GM18507 (cell line): ENCODE data around the gene PACRG.

Source experiments
- DNase-seq: peaks from one replicate; pipeline ENCODE4 v3.0.0; 2011; ENCODE audit warnings: low read depth; ENCODE audit not compliant: insufficient read length; ENCODE audit errors: extremely low spot score
- FAIRE-seq: peaks from 2 replicates; lab custom pipeline; 2011; peaks lifted over from hg19 to GRCh38; lab: Jason Lieb, UNC

The PACRG gene

DNA sequence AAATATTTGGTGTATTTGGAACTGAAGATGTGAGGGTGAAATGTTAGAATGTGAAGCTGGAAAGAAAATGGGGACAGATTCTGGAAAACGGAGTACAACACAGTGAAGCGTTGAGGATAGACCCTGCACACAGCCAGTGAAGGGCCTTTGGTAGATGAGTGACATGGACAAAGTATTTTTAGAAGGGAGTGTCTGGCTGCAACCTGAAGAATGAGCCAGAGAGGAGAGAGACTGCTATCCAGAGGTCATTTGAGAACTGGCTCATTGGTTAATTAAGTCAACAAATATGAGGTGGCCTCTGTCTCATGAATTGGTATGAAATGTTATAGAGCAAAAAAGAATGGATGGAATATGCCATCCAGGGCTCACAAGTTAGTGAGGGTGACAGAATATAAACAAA, 310.5 kb downstream of the PACRG start:
- FAIRE-seq (no peak), DNase-seq (no peak)

DNA sequence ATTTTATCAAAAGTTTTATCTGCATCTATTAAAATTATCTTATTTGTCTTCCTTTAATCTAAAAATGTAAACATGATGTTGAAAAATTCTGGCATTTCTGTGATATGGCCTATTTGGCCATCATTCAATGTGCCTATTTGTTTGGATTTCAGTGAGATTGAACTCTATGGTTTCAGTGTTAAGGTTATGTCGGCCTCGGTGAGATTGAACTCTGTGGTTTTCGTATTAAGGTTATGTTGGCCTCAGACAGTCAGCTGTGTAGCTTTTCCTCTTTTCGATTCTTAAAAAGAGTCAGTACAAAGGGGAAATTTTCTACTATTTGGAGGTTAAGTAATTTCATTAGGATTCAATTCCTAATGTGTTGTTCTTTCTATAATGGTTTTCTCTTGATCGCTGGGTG, 320.6 kb downstream of the PACRG start:
- no peak for FAIRE-seq
- no peak for DNase-seq

DNA sequence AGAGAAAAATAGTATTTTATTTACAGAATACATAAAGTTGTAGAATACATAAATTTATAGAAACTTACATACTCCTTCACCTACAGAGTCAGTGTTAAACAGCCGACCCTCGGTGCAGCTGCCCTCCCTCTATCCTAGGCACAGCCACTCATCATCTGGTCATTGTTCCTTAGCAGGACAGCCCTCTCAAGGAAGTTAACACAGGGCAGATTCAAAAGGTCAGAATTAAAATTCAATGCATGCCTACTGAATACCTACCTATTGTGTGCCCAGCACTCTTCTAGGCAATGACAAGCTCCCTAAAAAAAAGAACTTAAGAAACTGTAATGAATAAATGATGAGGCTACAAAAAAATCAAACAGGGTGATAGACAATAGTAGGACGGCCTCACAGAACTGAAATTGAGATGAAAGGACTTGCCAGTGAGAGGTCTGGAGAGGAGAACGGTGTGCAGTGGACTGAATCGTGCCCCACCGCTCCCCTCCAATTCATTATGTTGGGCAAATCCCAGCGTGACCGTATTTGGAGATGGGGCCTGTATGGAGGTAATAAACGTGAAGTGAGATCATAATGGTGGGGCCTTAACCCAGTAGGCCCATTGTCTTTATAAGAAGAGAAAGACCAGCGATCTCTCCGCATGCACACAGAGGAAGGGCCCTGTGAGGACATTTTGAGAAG, 326.0 kb downstream of the PACRG start:
- FAIRE-seq (no peak), DNase-seq (no peak)

DNA sequence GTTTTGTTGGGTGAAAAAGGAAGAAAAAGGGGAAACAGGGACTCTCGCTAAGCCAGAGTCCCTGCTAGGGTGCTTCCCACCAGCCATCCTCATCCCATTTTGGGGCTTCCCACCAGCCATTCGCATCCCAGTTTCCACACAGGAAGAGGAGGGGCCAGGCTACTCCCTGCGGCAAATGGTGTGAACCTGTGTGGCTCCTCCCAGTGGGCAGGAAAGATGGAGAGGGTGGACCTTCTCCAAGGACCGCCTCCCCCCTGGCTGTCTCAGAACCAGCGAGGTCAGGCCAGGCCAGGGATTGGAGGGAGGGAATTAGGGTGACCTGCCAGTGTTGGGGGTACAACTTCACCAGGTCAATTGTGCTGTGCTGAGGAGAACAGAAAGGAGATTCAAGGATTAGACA, 326.9 kb downstream of the PACRG start:
- FAIRE-seq (no peak), DNase-seq (no peak)

DNA sequence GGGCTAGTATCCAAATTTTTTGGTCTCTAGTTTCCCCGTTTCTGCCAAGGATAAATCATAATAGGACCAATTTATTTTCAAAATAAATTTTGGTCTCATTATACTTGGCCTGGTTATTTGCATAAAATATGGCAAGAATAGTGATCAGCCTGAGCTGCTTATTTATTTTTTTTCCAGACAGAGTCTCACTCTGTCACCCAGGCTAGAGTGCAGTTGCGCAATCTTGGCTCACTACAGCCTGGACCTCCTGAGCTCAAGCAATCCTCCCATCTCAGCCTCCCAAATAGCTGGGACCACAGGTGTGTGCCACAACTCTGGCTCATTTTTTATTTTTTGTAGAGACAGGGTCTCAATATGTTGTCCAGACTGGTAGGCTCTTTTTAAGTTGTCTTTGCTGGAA, 329.5 kb downstream of the PACRG start:
- DNase-seq, result no peak
- no peak for FAIRE-seq

DNA sequence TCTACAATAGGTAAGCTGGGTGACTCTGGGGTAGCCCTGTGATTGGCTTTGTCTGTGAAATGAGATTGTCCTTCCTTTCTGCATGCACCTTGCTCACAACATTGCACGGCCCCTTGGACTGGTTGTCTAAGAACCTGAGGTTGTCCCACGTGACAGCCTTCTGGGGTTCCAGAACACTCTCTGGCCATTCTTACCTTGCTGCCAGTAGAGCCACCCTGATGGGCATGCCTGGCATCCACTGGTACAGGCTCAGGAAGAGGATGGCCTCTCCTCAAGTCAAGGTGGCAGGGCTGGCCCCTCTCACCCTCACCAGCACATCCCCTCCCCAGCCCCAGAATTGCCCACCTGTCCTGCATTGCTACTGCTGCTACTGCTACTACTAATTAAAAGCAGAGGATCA, 335.0 kb downstream of the PACRG start:
- DNase-seq (no peak), FAIRE-seq (no peak)

DNA sequence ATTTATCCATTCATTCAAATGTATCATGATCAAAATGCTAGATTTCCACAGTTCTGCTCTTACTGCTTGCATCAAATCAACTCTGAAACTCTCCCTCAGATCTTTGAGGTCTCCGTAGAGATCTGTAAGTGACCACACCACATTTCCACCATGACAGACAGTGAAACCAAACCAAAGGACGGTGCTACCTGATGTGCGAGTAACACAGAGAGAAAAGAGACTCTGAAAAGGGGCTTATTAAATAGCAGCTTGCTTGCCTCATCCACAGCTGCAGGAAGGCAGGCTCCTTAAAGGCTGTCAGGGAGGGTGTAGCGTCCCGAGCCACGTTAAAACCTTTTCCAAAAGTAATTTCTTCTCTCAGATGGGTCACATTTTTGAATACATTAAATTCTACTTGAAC, 335.8 kb downstream of the PACRG start:
- DNase-seq, result no peak
- no peak for FAIRE-seq

DNA sequence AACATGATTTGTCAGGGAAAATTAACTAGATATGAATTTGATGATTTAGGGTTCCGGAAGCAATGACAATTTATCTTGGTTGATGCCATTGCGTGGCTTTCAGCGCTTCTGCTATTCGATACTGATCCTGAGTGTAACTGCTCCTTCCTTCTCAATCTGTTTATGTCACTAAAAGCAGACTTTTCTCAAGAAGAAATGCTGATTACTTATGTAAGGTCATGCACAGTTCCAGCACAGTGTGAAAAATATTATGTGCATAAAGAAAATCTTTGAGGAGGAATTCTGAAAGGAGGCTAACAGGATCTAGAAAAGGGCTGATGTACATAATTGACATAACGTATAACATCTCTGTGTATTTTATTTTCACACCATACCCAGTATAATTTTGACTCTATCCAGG, 336.6 kb downstream of the PACRG start:
- no peak for DNase-seq
- FAIRE-seq, result no peak

DNA sequence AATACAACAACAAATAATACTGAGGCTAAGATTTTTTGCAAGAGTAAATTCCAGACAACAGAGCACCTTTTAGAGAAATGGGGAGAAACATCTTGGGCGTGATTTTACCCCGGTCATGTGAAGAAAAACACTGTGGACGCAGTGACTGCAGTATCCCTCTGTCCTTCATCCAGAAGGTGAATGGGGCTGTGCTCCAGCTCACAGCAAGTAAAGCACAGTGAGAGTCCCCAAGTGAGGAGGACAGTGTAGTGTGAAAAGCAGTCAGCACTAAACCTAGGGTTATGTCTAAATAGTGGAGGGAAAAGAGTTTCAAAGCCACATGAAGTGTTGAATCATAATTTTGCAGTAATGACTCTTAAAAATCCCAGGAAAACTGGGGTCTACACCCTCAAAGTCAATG, 338.4 kb downstream of the PACRG start:
- FAIRE-seq (no peak), DNase-seq (no peak)

DNA sequence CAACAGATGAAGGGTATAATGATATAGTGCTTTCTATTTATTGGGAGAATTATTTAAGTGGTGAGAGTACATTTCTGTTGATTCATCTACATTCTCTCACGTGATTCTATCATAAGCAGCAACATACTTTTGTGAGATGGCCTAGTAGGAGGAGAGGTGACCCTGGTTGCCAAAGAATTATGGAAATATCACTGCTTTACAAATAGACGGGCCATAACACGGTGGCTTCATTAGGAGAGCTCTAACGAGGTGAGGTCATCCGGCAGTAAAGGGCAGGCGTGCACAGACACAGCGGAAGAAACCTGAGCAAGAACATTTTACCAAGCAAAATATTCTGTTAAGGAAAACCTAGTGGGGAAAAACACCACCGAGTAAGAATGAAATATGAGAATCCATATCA, 349.4 kb downstream of the PACRG start:
- DNase-seq (no peak), FAIRE-seq (no peak)

DNA sequence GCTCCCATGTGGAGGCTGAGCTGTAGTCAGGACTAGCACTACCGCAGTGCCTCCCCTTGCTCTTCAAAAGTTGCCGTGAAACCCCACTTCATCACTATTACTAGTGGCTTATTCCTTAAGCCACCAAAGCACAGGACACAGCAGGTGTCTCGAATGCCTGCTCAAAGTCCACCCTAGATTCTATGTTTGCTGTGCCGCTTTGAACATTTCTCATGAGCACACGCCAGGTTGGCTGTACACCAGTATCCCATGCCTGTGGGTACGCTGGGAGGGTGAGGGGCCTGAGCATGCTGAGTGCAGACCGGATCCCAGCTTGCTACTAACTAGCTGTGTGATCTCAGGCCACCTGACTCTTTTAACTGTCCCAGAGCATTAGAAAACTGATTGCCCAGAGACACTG, 350.9 kb downstream of the PACRG start:
- DNase-seq, result no peak
- FAIRE-seq, result no peak

DNA sequence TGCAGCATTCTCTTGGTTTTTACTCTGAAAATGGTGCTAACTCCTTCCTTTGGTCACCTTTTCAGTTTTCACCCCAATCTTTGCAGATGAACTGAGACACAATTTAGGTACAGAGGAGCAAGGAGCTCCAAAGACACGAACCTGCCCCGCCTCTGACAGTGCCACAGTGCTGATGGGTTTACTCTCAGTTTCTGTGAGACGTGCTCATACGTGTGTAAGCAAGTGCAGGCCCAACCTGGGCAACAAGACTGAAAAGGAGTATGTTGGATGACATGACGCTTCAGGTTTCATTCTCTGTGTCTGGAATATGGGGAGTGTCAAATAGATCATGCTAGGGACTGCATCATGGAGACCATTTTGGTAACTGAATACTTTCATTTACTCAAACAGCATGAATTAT, 352.5 kb downstream of the PACRG start:
- DNase-seq, result no peak
- no peak for FAIRE-seq

DNA sequence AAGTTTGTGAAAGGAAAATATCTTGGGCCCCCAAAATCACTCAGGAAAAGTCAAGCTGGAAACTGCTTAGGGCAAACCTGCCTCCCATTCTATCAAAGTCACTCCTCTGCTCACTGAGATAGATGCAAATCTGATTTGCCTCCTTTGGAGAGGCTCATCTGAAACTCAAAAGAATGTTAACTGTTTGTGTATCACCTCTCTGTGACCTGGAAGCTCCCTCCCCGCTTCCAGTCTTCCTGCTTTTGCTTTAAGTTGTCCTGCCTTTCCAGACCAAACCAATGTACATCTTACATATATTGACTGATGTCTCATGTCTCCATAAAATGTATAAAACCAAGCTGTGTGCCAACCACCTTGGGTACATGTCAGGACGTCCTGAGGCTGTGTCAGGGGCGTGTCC, 355.4 kb downstream of the PACRG start:
- no peak for DNase-seq

DNA sequence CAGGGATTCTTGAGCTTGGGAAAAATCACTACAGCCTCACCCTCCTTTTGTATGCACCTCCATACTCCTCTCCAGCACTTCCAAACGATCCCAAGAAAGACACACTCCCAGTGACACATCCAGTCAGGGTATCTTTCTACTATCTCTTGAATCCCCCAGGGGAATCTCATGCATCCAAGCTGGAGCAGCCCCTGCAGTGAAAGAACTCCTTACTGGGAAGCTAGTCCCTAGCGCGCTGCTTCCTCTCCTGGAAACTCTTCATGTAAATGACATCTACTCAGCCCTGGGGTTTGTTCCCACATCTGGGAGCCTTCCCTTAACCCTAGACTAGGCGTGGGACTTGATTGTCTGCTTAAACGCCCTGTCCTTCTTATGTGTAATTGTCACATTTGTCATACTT, 357.7 kb downstream of the PACRG start:
- DNase-seq, result no peak
- no peak for FAIRE-seq

More for the DNA sequence above, 355.4 kb downstream of the PACRG start:
- FAIRE-seq, result no peak

DNA sequence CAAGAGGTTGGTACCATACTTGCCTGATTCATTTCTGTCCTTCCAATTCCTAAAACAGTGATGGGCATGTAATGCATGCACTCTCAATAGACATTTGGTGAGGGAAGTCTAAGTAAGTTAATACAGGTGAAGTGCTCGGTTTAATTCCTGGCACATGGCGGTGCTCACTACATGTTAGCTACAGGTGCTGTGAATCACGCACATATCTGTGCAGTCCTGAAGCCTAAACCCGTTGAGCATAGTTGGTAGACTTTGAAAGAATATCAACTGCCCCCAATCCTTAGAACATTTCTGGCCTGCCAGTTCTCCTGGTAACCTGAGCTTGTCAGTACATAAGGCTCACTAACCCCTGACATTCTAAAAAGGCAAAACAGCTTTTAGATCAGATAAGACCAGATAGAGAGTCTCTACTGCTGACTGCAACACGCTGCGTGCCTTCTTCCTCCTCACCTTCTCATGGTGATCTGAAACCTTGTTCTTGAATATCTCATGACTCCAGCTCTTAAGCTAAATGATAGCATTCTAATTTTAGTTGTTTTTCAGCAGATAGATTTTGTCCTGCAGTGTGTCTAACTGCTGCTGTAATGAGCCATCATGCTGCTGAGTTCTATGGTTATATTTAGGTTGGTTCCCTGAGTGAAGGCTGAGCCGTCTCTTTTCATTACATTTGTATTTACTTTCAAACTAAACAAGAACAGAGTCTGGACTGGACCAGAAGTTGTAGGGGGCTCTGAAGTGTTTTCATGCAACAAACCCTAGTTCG, 358.3 kb downstream of the PACRG start:
- DNase-seq (no peak), FAIRE-seq (no peak)

DNA sequence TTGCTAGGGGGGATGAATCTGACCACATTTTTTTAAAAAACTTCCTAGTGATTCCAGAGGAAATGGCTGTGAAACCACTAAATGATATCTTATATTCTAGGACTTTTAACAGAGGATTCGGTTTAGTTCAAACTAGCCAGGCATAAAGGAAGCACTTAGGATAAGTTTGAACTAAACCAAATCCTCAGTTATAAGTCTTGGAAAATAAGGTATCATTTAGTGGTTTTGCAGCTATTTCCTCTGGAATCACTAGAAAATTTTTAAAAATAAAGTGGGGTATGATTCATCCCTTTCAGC, 358.8 kb downstream of the PACRG start:
- FAIRE-seq (no peak), DNase-seq (no peak)

DNA sequence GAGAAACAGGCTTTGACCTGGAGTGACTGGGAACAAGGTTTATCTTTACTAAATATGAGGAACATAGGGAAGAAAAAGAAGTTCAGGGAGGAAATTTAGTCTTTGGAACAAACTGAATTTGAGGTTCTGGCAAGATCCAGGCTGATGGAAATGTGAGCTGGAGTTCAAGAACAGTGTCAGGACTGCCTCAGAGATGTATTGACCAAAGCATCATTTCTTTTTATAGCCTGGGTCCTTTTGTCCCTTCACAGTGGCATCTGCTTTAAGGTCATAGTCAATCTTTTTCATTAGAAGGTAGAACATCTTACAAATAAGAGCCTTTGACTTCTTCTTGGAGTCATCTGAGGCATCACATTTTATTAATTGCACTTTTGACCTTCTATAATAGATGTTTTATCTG, 360.2 kb downstream of the PACRG start:
- no peak for FAIRE-seq
- no peak for DNase-seq

DNA sequence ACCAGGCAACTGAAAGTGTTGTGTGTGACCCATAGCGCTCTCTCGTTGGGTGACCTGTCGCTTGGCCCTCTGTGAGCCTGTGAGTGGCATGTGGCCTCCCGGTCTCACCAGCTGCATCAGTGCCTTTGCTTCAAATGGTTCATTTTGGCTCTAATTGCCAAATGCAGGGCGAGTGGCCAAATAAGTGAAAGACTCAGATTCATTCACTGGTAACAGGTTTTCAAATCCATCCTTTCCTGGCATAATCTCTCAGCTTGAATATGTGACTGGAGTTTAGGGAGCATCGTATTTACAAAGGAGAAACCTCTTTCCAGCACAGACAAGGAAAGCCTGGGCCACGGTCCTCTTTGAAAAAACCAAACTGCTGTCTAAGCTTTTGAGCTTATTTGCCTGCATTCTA, 365.1 kb downstream of the PACRG start:
- DNase-seq, result no peak
- no peak for FAIRE-seq

DNA sequence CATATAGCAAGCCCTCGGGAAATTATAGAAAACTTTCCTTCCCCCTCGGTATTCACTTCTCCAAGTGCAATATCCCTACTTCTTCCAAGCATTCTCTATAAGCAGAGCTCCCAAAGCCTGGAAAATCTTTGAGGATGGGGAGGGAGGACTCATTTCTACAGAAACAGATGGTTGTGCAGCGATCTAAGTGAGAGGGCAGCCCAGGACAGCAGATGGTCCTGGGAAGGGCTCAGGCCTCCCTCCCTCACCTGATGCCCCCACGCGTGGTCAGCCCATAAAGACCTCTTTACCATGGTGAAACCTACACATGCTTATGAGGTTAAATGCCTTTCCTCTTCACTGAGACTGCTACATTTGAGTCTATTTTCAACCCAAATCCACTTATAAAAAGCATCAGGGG, 367.1 kb downstream of the PACRG start:
- DNase-seq (no peak), FAIRE-seq (no peak)

DNA sequence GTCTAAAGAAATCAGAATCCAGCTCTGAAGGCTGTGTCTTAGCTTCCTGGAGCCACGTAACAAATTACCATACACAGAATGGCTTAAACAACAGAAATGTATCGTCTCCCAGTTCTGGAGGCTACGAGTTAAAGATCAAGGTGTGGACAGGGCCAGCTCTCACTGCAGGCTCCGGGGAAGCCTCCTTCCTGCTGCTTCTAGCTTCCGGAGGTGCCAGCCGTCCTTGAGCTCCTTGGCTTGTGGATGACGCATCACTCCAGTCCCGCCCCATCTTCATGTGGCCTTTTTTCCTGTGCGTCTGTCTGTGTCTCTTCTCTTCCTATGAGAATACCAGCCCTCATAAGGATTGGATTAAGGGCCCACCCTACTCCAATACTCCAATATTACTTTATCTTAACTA, 367.6 kb downstream of the PACRG start:
- DNase-seq (no peak), FAIRE-seq (no peak)

DNA sequence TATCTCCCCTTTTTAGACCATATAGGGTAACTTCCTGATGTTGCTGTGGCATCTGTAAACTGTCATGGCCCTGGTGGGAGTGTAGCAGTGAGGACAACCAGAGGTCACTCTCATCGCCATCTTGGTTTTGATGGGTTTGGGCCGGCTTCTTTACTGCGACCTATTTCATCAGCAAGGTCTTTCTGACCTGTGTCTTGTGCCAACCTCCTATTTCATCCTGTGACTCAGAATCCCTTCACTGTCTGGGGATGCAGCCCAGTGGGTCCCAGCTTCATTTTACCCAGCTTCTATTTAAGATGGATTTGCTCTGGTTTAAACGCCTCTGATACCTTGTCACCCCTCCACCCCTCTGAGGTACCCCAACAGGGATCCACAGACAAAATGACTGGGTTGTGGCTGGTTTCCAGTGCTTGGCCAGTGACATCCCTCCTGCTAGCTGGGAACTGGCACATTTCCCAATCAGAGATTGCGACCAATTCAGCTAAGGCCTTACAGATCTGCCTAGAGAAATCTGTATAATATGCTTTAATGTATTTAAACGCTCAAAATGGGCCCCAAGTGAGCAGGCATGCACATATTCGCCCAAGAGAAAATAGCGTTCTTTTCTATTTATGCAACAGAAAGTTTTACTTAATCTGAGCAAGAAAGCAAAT, 371.2 kb downstream of the PACRG start:
- no peak for FAIRE-seq

More for the DNA sequence above, 371.2 kb downstream of the PACRG start:
- DNase-seq, result no peak
